Measurements from ENCODE around the gene NPIPA1. TPM values are rescaled to one million over a fixed set of nuclear protein-coding genes. Genes with fewer than 3 reads are reported as not detected.
"Not testable (repeated sequence)": the region's sequence is repeated elsewhere in the genome, so short reads cannot be mapped to it uniquely, and the experiment has no call there.

NPIPA1 gene
- total and polyA plus RNA-seq, 2 donors (not counting 1 experiment from before 2014, with no cell fraction given): 53.9 to 140 TPM

GRCh38 chr16:14981234-14981633 is 44.0 kb downstream of the NPIPA1 start:
- H3K27ac ChIP-seq (ENCODE audit: insufficient read depth, low read length); DNase-seq (ENCODE audit: low read depth in 2 of 2); H3K27me3 ChIP-seq (ENCODE audit: control insufficient read depth, insufficient read depth, low read length); H4K20me1 ChIP-seq (ENCODE audit: control insufficient read depth, extremely low read depth, insufficient read depth, low read length); H3K4me3 ChIP-seq (replicated peaks in 1 of 4; ENCODE audit: control extremely low read depth in 1 of 4, insufficient read depth in 1 of 4, low read depth in 3 of 4, low read length in 4 of 4); H2AFZ ChIP-seq (ENCODE audit: low read length); H3K36me3 ChIP-seq (ENCODE audit: control insufficient read depth, insufficient read depth, low read length); H3K9me3 ChIP-seq (ENCODE audit: control insufficient read depth, insufficient read depth, low read depth, low read length); H3K9ac ChIP-seq (ENCODE audit: insufficient read depth, low read length); H3K4me2 ChIP-seq (ENCODE audit: extremely low read depth, insufficient read depth, low read length); H3K4me1 ChIP-seq (ENCODE audit: control insufficient read depth, extremely low read depth, insufficient read depth, low read length): not testable (repeated sequence)
- H3K79me2 ChIP-seq (ENCODE audit: control insufficient read depth, insufficient read depth, low read length): peaks cover 46% of the 10 kb centered on the region

- not testable (repeated sequence) for H3K9ac ChIP-seq (ENCODE audit: insufficient read depth, low read length); H2AFZ ChIP-seq (ENCODE audit: low read length); H3K4me3 ChIP-seq (replicated peaks in 1 of 4; ENCODE audit: control extremely low read depth in 1 of 4, insufficient read depth in 1 of 4, low read depth in 3 of 4, low read length in 4 of 4); H4K20me1 ChIP-seq (ENCODE audit: control insufficient read depth, extremely low read depth, insufficient read depth, low read length); H3K27me3 ChIP-seq (ENCODE audit: control insufficient read depth, insufficient read depth, low read length); H3K4me2 ChIP-seq (ENCODE audit: extremely low read depth, insufficient read depth, low read length); H3K27ac ChIP-seq (ENCODE audit: insufficient read depth, low read length); H3K36me3 ChIP-seq (ENCODE audit: control insufficient read depth, insufficient read depth, low read length); H3K9me3 ChIP-seq (ENCODE audit: control insufficient read depth, insufficient read depth, low read depth, low read length); H3K4me1 ChIP-seq (ENCODE audit: control insufficient read depth, extremely low read depth, insufficient read depth, low read length)
- DNase-seq (ENCODE audit: low read depth in 2 of 2): peak in 1 of 2 donors; percentile 13
- H3K79me2 ChIP-seq (ENCODE audit: control insufficient read depth, insufficient read depth, low read length): peaks cover 41% of the 10 kb centered on the region
Measured at GRCh38 chr16:14982521-14982920, 45.3 kb downstream of the NPIPA1 start.

- H3K9me3 ChIP-seq (ENCODE audit: control insufficient read depth, insufficient read depth, low read depth, low read length); H3K27me3 ChIP-seq (ENCODE audit: control insufficient read depth, insufficient read depth, low read length); DNase-seq (ENCODE audit: low read depth in 2 of 2); H3K4me2 ChIP-seq (ENCODE audit: extremely low read depth, insufficient read depth, low read length); H2AFZ ChIP-seq (ENCODE audit: low read length); H3K36me3 ChIP-seq (ENCODE audit: control insufficient read depth, insufficient read depth, low read length); H3K4me3 ChIP-seq (replicated peaks in 1 of 4; ENCODE audit: control extremely low read depth in 1 of 4, insufficient read depth in 1 of 4, low read depth in 3 of 4, low read length in 4 of 4); H3K4me1 ChIP-seq (ENCODE audit: control insufficient read depth, extremely low read depth, insufficient read depth, low read length); H3K27ac ChIP-seq (ENCODE audit: insufficient read depth, low read length); H4K20me1 ChIP-seq (ENCODE audit: control insufficient read depth, extremely low read depth, insufficient read depth, low read length); H3K9ac ChIP-seq (ENCODE audit: insufficient read depth, low read length): not testable (repeated sequence)
- peaks cover 33% of the 10 kb centered on the region for H3K79me2 ChIP-seq (ENCODE audit: control insufficient read depth, insufficient read depth, low read length)
Measured at GRCh38 chr16:14988092-14988491, 50.8 kb downstream of the NPIPA1 start.

- H3K9ac ChIP-seq (ENCODE audit: insufficient read depth, low read length); H3K36me3 ChIP-seq (ENCODE audit: control insufficient read depth, insufficient read depth, low read length); H3K4me1 ChIP-seq (ENCODE audit: control insufficient read depth, extremely low read depth, insufficient read depth, low read length); H3K27ac ChIP-seq (ENCODE audit: insufficient read depth, low read length); H4K20me1 ChIP-seq (ENCODE audit: control insufficient read depth, extremely low read depth, insufficient read depth, low read length); H3K9me3 ChIP-seq (ENCODE audit: control insufficient read depth, insufficient read depth, low read depth, low read length); H2AFZ ChIP-seq (ENCODE audit: low read length); H3K4me2 ChIP-seq (ENCODE audit: extremely low read depth, insufficient read depth, low read length); H3K27me3 ChIP-seq (ENCODE audit: control insufficient read depth, insufficient read depth, low read length); H3K4me3 ChIP-seq (replicated peaks in 1 of 4; ENCODE audit: control extremely low read depth in 1 of 4, insufficient read depth in 1 of 4, low read depth in 3 of 4, low read length in 4 of 4): not testable (repeated sequence)
- DNase-seq (ENCODE audit: low read depth in 2 of 2): peak in 1 of 2 donors; percentile 6
- peaks cover 34% of the 10 kb centered on the region for H3K79me2 ChIP-seq (ENCODE audit: control insufficient read depth, insufficient read depth, low read length)
Measured at GRCh38 chr16:14988661-14989191, 51.5 kb downstream of the NPIPA1 start.

GRCh38 chr16:14989291-14990281 is 52.3 kb downstream of the NPIPA1 start:
- DNase-seq (ENCODE audit: low read depth in 2 of 2): peak in 1 of 2 donors; percentile 10
- H3K9ac ChIP-seq (ENCODE audit: insufficient read depth, low read length); H3K4me2 ChIP-seq (ENCODE audit: extremely low read depth, insufficient read depth, low read length); H3K27ac ChIP-seq (ENCODE audit: insufficient read depth, low read length); H3K36me3 ChIP-seq (ENCODE audit: control insufficient read depth, insufficient read depth, low read length); H2AFZ ChIP-seq (ENCODE audit: low read length); H3K27me3 ChIP-seq (ENCODE audit: control insufficient read depth, insufficient read depth, low read length); H3K4me1 ChIP-seq (ENCODE audit: control insufficient read depth, extremely low read depth, insufficient read depth, low read length); H3K4me3 ChIP-seq (replicated peaks in 1 of 4; ENCODE audit: control extremely low read depth in 1 of 4, insufficient read depth in 1 of 4, low read depth in 3 of 4, low read length in 4 of 4); H4K20me1 ChIP-seq (ENCODE audit: control insufficient read depth, extremely low read depth, insufficient read depth, low read length); H3K9me3 ChIP-seq (ENCODE audit: control insufficient read depth, insufficient read depth, low read depth, low read length): not testable (repeated sequence)
- H3K79me2 ChIP-seq (ENCODE audit: control insufficient read depth, insufficient read depth, low read length): peaks cover 34% of the 10 kb centered on the region

GRCh38 chr16:14993277-14994151 is 56.3 kb downstream of the NPIPA1 start:
- H3K9ac ChIP-seq (ENCODE audit: insufficient read depth, low read length); H3K4me2 ChIP-seq (ENCODE audit: extremely low read depth, insufficient read depth, low read length); H2AFZ ChIP-seq (ENCODE audit: low read length); DNase-seq (ENCODE audit: low read depth in 2 of 2); H3K9me3 ChIP-seq (ENCODE audit: control insufficient read depth, insufficient read depth, low read depth, low read length); H3K27me3 ChIP-seq (ENCODE audit: control insufficient read depth, insufficient read depth, low read length); H3K4me1 ChIP-seq (ENCODE audit: control insufficient read depth, extremely low read depth, insufficient read depth, low read length); H4K20me1 ChIP-seq (ENCODE audit: control insufficient read depth, extremely low read depth, insufficient read depth, low read length); H3K36me3 ChIP-seq (ENCODE audit: control insufficient read depth, insufficient read depth, low read length); H3K27ac ChIP-seq (ENCODE audit: insufficient read depth, low read length); H3K4me3 ChIP-seq (replicated peaks in 1 of 4; ENCODE audit: control extremely low read depth in 1 of 4, insufficient read depth in 1 of 4, low read depth in 3 of 4, low read length in 4 of 4): not testable (repeated sequence)
- peaks cover 23% of the 10 kb centered on the region for H3K79me2 ChIP-seq (ENCODE audit: control insufficient read depth, insufficient read depth, low read length)
